Fibroblast of pulmonary artery (primary cell): Measurements from ENCODE around the gene PARP15.
"Not testable (repeated sequence)": the region's sequence is repeated elsewhere in the genome, so short reads cannot be mapped to it uniquely, and the experiment has no call there.

ENCODE experiments used
- DNase-seq: peaks from one replicate; pipeline ENCODE4 v3.0.0-alpha.2; 2010; ENCODE audit warnings: low read depth
- H3K4me3 ChIP-seq: replicated peaks from 2 replicates; pipeline ENCODE4 v1.5.1; 2011; ENCODE audit warnings: low read depth, mild to moderate bottlenecking, control low read depth, low read length, moderate library complexity
- TF ChIP-seq, protein P1 (sequence below): IDR thresholded peaks from 2 replicates; pipeline ENCODE4 v1.5.1; 2011; ENCODE audit warnings: mild to moderate bottlenecking, control low read depth, low read length, inconsistent platforms; ENCODE audit errors: missing control alignments

PARP15 gene

DNA sequence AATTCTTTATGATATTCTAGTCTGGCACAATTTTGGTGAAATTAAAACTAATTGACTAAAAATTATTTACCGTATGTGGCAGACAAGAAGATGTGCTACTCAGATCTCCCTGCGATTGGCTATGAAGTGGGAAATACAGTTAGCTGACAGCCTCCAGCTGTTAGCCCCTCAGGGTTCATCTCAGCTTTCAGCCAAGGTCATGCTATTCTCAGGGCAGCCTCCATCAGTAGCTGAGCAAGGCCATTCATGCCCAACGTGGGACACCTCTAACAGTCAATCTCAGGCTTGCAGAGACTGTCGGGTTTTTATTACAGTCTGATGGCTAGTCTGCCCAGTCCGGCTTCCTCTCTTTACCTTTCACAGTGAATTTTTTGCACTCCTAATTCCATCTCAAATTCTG lies 20.1 kb upstream of the PARP15 start:
- H3K4me3 ChIP-seq, result no peak overlapping the region
- TF ChIP-seq, protein P1, sequence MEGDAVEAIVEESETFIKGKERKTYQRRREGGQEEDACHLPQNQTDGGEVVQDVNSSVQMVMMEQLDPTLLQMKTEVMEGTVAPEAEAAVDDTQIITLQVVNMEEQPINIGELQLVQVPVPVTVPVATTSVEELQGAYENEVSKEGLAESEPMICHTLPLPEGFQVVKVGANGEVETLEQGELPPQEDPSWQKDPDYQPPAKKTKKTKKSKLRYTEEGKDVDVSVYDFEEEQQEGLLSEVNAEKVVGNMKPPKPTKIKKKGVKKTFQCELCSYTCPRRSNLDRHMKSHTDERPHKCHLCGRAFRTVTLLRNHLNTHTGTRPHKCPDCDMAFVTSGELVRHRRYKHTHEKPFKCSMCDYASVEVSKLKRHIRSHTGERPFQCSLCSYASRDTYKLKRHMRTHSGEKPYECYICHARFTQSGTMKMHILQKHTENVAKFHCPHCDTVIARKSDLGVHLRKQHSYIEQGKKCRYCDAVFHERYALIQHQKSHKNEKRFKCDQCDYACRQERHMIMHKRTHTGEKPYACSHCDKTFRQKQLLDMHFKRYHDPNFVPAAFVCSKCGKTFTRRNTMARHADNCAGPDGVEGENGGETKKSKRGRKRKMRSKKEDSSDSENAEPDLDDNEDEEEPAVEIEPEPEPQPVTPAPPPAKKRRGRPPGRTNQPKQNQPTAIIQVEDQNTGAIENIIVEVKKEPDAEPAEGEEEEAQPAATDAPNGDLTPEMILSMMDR, result no peak
- no peak for DNase-seq

DNA sequence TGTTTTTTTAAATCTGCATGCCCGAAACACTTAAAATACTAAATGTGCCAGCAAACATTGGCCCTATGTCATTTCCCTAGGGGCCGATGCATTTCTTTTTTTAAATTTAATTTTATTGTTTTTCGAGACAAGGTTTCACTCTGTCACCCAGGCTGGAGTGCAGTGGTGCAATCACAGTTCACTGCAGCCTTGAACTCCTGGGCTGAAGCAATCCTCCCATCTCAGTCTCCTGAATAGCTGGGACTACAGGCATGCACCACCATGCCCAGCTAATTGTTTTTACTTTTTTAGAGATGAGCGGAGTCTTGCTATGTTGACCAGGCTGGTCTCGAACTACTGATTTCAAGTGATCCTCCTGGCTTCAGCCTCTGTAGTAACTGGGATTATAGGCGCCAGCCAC lies 18.8 kb upstream of the PARP15 start:
- TF ChIP-seq, protein P1, result no peak
- no peak overlapping the region for H3K4me3 ChIP-seq
- no peak for DNase-seq

DNA sequence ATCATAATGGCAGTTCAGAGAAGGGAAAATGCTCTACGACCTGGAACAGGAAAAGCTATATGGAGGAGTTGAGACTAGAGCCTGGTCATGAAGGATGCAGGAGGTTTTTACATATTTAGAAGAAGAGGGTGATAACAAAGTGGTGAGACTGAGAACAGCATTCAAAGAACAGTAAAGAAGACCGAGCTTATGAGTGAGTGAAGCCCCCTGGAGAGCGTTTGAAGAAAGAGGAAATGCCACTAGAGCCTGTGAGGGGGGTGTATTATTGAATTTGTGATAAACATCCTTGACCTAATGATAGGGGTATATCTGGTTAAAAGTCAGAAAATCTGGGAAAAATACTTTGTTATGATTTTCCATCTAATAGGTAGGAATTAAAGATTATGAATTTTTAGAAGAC lies 17.5 kb upstream of the PARP15 start:
- DNase-seq, result no peak
- no peak overlapping the region for H3K4me3 ChIP-seq
- TF ChIP-seq, protein P1, result no peak

DNA sequence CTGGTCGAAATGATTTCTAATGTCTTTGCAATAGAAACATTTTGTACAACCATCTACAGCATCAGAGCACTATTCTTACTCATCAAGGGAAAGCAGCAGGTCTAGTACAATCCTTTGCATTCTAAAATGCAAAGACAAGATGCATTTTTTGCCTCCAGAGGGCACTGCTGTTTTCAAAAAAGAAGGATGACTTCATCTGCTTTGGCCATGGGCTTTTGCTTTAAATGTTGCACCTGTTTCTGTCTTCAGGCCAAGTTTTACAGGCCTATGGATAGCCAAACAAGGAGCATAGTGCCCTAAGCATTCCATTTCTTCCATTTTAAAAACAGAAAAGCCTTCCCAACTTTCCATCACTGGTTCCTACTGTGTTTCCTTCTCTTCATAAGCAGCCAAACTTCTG lies 16.8 kb upstream of the PARP15 start:
- TF ChIP-seq, protein P1, result peak; percentile 67
- DNase-seq, result peak; percentile 79
- no peak overlapping the region for H3K4me3 ChIP-seq

DNA sequence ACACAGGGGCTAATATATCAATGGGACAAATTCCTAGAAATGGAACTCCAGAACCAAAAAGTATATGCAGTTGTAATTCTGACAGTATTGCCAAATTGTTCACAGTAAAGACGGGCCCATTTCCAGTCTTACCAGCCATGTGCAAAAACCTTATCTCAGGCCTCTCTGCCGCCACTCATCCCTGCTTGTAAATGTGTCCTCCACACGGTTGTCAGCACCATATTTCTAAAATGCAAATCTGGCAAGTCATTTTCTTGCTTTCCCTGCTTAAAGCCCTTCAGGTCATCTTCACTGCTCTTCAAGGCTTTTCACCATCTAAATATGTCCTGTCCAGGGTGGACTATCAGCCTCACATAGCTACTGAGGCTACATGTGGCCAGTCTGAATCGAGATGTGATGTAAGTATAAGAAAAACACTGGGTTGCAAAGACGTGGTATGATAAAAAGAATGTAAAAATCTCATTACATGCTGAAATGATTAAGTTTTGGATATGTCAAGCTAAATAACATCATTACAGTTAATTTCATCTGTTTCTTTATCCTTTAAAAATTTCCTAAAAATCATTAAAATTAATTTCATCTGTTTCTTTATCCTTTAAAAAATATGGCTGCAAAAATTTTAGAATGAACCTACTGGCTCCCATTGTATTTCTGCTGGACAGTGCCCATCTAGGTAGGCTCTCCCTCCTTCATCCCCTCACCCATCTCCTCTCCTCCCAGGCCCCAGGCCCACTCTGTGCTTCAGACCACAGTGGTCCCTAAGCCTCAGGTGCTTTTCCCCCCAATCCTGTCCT lies 14.3 kb upstream of the PARP15 start:
- H3K4me3 ChIP-seq, result peak overlapping the region; percentile 81
- no peak for DNase-seq
- TF ChIP-seq, protein P1, result no peak

DNA sequence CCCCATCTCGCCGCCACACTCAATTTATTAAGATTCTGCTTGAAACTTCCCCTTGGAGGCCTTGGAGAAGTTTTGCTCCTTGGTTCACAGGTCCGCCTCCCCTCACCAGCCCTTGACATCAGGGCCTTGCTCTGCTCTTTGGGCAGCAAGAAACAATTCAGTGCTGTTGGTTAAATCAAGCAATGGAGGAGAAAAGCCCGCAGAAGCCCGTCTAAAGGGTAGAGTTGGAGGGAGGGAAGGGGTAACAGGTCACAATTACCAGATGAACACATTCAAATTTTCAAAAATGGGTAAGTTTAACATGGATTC lies 13.8 kb upstream of the PARP15 start:
- DNase-seq, result peak; percentile 16
- TF ChIP-seq, protein P1, result no peak
- H3K4me3 ChIP-seq, result peak overlapping the region; percentile 81

DNA sequence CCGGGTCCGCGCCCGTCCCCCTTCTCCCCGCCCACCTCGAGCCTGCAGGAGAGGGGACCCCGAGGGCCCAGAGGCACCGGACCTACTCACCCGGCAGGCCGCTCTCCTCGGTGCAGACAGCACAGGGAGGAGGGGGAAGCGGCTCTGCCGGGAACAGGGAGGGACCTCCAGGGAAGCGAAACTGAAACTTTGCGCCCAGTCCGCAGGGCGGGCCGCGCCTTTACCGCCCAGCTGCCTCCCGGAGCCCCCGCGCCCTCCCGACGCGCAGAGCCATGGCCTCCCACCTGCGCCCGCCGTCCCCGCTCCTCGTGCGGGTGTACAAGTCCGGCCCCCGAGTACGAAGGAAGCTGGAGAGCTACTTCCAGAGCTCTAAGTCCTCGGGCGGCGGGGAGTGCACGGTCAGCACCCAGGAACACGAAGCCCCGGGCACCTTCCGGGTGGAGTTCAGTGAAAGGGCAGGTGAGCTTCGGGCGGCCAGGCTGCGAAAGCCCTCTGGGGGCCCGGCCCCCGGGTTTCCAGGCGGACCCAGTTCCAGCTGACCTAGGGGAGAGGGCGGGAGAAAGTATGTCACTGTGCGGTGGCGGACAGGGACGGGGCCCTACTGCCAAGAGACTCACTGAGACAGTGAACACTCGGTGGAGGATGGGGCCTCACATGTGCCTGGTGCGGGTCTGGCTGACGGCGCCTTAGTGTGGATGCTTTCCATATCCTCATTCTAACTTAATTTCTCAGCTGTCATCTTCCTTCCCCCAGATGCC lies 13.1 kb upstream of the PARP15 start, which contains the start of the genes DTX3L and PARP9:
TSS of gene DTX3L (plus strand) at position 184 of the 758 bp plus-strand sequence. CDS start at position 273, 89 bp downstream.
TSS of gene PARP9 (minus strand) at position 146 of the 758 bp plus-strand sequence. CDS start 4,680 bp downstream, outside the sequence.
- H3K4me3 ChIP-seq, result peak within 1 kb of the TSS; percentile 81
- DNase-seq, result peak; percentile 73
- TF ChIP-seq, protein P1, result no peak

DNA sequence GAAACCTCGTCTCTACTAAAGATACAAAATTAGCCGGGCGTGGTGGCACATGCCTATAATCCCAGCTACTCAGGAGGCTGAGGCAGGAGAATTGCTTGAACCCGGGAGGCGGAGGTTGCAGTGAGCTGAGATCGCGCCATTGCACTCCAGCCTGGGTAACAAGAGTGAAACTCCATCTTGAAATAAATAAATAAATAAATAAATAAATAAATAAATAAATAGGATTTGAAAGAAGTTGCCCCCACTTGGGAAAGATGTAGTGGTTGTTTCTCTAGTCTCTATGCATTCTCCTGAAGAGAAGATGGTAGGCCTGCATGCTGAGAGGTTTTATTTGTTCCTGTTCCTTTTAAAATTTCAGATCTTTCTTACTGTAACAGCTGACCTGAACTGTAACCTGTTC lies 9.3 kb upstream of the PARP15 start:
- not testable (repeated sequence) for DNase-seq

More for the DNA sequence above, 9.3 kb upstream of the PARP15 start:
- H3K4me3 ChIP-seq, result not testable (repeated sequence)
